Testis (tissue), 3 donors: ENCODE data around the gene PAK5. TPM values are rescaled to one million over a fixed set of nuclear protein-coding genes. Genes with fewer than 3 reads are reported as not detected.

Experiments
- DNase-seq: peaks from one replicate; pipeline ENCODE4 v3.0.0-alpha.2; 2019
- H3K27ac ChIP-seq, 2 donors: fragments of 200-600 bp; sonication (generic); one replicate each; pipeline ENCODE4 v1.5.1; 2019
- H3K27me3 ChIP-seq: fragments of 200-600 bp; sonication (generic); one replicate; pipeline ENCODE4 v1.5.1; 2019
- H3K36me3 ChIP-seq: fragments of 200-600 bp; sonication (generic); one replicate; pipeline ENCODE4 v1.5.1; 2017; ENCODE audit warnings: low read depth; ENCODE audit errors: missing control alignments
- H3K4me1 ChIP-seq: fragments of 200-600 bp; sonication (generic); one replicate; pipeline ENCODE4 v1.5.1; 2019
- H3K4me3 ChIP-seq, 2 donors: fragments of 200-600 bp; sonication (generic); one replicate each; pipeline ENCODE4 v1.5.1; 2017 to 2019
- H3K9me3 ChIP-seq: fragments of 200-600 bp; sonication (generic); one replicate; pipeline ENCODE4 v1.5.1; 2017
- POLR2A ChIP-seq: fragments of 450-650 bp; IDR thresholded peaks from one replicate; pipeline ENCODE4 v1.6.1; 2017; ENCODE audit warnings: antibody characterized with exemption, mild to moderate bottlenecking, moderate library complexity
- WGBS, 2 donors: methylation state at CpG; one replicate each; pipeline ENCODE4 v1.1.5; 2018; 5-methylcytosine and 5-hydroxymethylcytosine counted together
- intact Hi-C: fragments of 100-400 bp; cut with DNase I; formaldehyde crosslinking; loops from one replicate; pipeline ENCODE4 v1.15.1; 2023; ENCODE audit warnings: low total_unique reads
- polyA plus RNA-seq: library from polyadenylated mRNA; stranded (reverse); fragments of 350-450 nt; fragmentation: Illumina TruSeq; extraction: RNeasy Lipid Tissue Mini Kit (QIAGEN cat#74804); gene quantifications from one replicate; pipeline ENCODE4 v1.2.3, GENCODE V29; 2014; ENCODE audit warnings: low read depth, low replicate concordance; ENCODE audit not compliant: insufficient read depth
- total RNA-seq, 2 donors: library from RNA; depleted of rRNA; stranded (reverse); fragments of >200 nt; gene quantifications; one replicate each; pipeline ENCODE4 v1.2.3, GENCODE V29; 2016
- TF ChIP-seq, protein P1 (sequence below), 3 experiments: fragments of 450-650 bp in 2 of 3; fragments of 200-600 bp in 1 of 3; sonication (generic) in 1 of 3; IDR thresholded peaks; one replicate each; pipeline ENCODE4 v1.5.1; 2016 to 2019; ENCODE audit warnings: antibody characterized with exemption in 3 of 3, mild to moderate bottlenecking in 2 of 3, moderate library complexity in 1 of 3

The PAK5 gene
- total and polyA plus RNA-seq, 3 donors from 2014 or later = 0.21 to 0.87 (median 0.31) TPM

DNA sequence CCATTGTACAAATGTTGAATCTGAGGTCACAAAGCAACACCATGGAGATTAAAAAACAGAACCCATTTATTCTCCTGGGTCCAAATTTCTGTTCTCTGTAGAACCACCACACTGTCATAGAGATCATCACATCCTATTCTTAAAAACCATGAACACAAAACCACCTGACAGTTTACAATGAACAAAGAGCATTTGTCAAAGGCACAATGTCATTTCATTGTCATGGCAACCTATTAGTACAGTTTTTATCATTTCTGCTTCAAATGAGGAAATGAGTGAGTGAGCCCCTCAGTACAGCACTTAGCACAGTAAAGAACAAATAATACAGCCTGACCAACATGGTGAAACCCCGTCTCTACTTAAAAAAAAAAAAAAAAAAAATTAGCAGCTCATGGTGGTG lies 347.6 kb downstream of the PAK5 start:
- TF ChIP-seq, protein P1, sequence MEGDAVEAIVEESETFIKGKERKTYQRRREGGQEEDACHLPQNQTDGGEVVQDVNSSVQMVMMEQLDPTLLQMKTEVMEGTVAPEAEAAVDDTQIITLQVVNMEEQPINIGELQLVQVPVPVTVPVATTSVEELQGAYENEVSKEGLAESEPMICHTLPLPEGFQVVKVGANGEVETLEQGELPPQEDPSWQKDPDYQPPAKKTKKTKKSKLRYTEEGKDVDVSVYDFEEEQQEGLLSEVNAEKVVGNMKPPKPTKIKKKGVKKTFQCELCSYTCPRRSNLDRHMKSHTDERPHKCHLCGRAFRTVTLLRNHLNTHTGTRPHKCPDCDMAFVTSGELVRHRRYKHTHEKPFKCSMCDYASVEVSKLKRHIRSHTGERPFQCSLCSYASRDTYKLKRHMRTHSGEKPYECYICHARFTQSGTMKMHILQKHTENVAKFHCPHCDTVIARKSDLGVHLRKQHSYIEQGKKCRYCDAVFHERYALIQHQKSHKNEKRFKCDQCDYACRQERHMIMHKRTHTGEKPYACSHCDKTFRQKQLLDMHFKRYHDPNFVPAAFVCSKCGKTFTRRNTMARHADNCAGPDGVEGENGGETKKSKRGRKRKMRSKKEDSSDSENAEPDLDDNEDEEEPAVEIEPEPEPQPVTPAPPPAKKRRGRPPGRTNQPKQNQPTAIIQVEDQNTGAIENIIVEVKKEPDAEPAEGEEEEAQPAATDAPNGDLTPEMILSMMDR (IDR thresholded peaks at IDR 0.05) = no peak
- TF ChIP-seq POLR2A = no peak
- no peak for DNase-seq
- intact Hi-C loops = no loop called here

DNA sequence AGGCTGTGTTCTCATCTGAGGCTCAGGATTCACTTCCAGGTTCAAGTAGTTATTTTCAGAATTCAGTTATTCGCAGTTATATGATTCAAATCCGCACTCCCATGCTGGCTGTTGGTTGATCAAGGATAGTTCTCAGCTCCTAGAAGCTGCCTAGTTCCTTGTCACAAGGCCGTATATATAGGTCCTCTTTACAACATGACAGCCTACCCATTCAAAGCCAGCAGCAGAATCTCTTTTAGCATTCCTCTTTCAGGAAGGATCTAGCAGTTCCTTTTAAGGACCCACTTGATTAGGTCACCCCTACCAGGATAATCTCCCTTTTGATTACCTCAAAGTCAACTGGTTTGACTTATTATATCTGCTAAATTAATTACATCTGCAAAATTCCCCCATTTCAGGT lies 348.2 kb downstream of the PAK5 start:
- no peaks in the 10 kb centered on the region for H3K36me3 ChIP-seq
- no peak overlapping the region for H3K4me3 ChIP-seq
- H3K27me3 ChIP-seq = no peaks in the 10 kb centered on the region
- H3K4me1 ChIP-seq = no peaks in the 10 kb centered on the region
- DNase-seq = no peak
- TF ChIP-seq, protein P1 (IDR thresholded peaks at IDR 0.05) = no peak
- no peak for TF ChIP-seq POLR2A
- WGBS, 2 donors = 89 to 96% methylated on average over 3 of the region's 3 CpGs
- H3K9me3 ChIP-seq = no peaks in the 10 kb centered on the region
- intact Hi-C loops = no loop called here
- H3K27ac ChIP-seq = no peak overlapping the region

More for the DNA sequence above, 347.6 kb downstream of the PAK5 start:
- Histone ChIP-seq H3K9me3 (no peaks in the 10 kb centered on the region), H3K4me3 (no peak overlapping the region), H3K36me3 (no peaks in the 10 kb centered on the region), H3K27ac (no peak overlapping the region), H3K27me3 (no peaks in the 10 kb centered on the region), H3K4me1 (no peaks in the 10 kb centered on the region)
- 85 to 89% methylated on average over 1 of the region's 1 CpG for WGBS, 2 donors

DNA sequence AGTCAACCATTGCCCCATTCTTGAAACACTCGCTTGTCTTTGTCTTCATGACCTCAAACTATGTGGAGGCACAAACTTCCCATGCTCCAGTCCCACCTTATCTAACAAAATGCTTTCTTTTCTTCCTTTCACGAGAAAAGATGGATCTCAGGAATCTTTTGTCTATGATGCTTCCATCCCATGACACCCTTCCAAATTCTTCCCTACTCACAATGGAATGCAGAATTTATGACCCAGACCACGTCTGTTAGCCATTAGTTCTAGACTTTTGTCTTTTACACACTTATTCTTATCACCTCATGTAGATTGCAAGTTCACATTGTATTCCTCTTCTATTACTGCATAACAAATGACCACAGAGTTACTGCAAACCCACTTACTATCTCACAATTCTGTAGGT lies 348.7 kb downstream of the PAK5 start:
- H3K27ac ChIP-seq = no peak overlapping the region
- intact Hi-C loops = no loop called here
- no peaks in the 10 kb centered on the region for H3K27me3 ChIP-seq
- H3K9me3 ChIP-seq = no peaks in the 10 kb centered on the region
- no peak for DNase-seq
- TF ChIP-seq, protein P1 (IDR thresholded peaks at IDR 0.05) = no peak
- TF ChIP-seq POLR2A = no peak
- 75% methylated on average over 3 of the region's 3 CpGs for WGBS, 2 donors
- H3K4me1 ChIP-seq = no peaks in the 10 kb centered on the region
- no peak overlapping the region for H3K4me3 ChIP-seq
- H3K36me3 ChIP-seq = no peaks in the 10 kb centered on the region

DNA sequence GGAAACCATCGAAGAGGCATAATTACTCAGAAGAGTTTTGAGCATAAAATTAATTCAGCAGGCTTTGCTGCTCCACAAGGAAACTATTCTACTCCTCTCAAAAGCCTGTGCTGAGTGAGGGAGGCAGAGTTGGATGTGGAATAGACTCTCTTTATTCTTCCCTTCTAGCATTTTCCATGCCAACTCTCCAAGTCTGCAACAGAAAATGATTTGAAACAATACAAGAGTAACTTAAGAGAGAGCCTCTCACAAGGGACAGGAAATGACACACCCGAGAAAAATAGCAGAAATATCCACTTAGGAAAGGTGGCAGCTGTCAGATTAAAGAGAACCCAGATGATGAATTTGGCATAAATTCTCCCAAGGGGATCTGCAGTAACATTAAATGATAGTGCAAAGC lies 350.8 kb downstream of the PAK5 start:
- H3K27ac ChIP-seq = no peak overlapping the region
- DNase-seq = no peak
- H3K9me3 ChIP-seq = no peaks in the 10 kb centered on the region
- no peak overlapping the region for H3K4me3 ChIP-seq
- 79% methylated on average over 2 of the region's 2 CpGs for WGBS, 2 donors
- TF ChIP-seq POLR2A = no peak
- TF ChIP-seq, protein P1 (IDR thresholded peaks at IDR 0.05) = no peak
- H3K27me3 ChIP-seq = no peaks in the 10 kb centered on the region
- intact Hi-C loops = no loop called here
- H3K4me1 ChIP-seq = no peaks in the 10 kb centered on the region
- no peaks in the 10 kb centered on the region for H3K36me3 ChIP-seq

Other genes starting within 250 kb of the PAK5 start
- gene ANKEF1, start 195.9 kb upstream of the PAK5 start, total RNA-seq = 10 to 100 TPM; 14.4 to 32.4 TPM
- 52.1 TPM for gene ANKEF1, start 195.9 kb upstream of the PAK5 start, polyA plus RNA-seq